HL-60 (cell line): ENCODE data around the gene SLIT1.

ENCODE experiments used
- DNase-seq, 2 experiments: peaks; one replicate each; pipeline ENCODE4 v3.0.0-alpha.2; 2010 to 2020; ENCODE audit warnings: low read depth in 1 of 2, low spot score in 1 of 2
- H3K27ac ChIP-seq: fragments of 250-450 bp; sonication (Bioruptor Pico); replicated peaks from 2 replicates; pipeline ENCODE4 v1.5.1; 2020; ENCODE audit warnings: mild to moderate bottlenecking, moderate library complexity
- H3K27me3 ChIP-seq: fragments of 250-450 bp; sonication (Bioruptor Pico); 2 replicates; pipeline ENCODE4 v1.5.1; 2021; ENCODE audit warnings: mild to moderate bottlenecking, moderate library complexity; ENCODE audit not compliant: insufficient read depth, poor library complexity, severe bottlenecking
- H3K4me3 ChIP-seq: replicated peaks from 2 replicates; pipeline ENCODE4 v1.5.1; 2011; ENCODE audit warnings: mild to moderate bottlenecking, control low read depth, low read length; ENCODE audit not compliant: insufficient read depth
- GABPA ChIP-seq: IDR thresholded peaks from 2 replicates; pipeline ENCODE4 v1.6.1; 2012; ENCODE audit warnings: low read depth
- POLR2AphosphoS5 ChIP-seq: IDR thresholded peaks from 2 replicates; pipeline ENCODE4 v1.6.1; 2012; ENCODE audit warnings: low read depth
- SPI1 ChIP-seq: IDR thresholded peaks from 2 replicates; pipeline ENCODE4 v1.6.1; 2012; ENCODE audit warnings: low read depth, mild to moderate bottlenecking, borderline replicate concordance
- TF ChIP-seq, protein P1 (sequence below): IDR thresholded peaks from 2 replicates; pipeline ENCODE4 v1.6.1; 2012; ENCODE audit warnings: low read depth; ENCODE audit not compliant: insufficient replicate concordance
- TF ChIP-seq, protein P2 (sequence below): IDR thresholded peaks from one replicate; pipeline ENCODE4 v1.5.1; 2011; ENCODE audit warnings: low read length, control low read depth, inconsistent platforms; ENCODE audit not compliant: insufficient read depth

SLIT1 gene

DNA sequence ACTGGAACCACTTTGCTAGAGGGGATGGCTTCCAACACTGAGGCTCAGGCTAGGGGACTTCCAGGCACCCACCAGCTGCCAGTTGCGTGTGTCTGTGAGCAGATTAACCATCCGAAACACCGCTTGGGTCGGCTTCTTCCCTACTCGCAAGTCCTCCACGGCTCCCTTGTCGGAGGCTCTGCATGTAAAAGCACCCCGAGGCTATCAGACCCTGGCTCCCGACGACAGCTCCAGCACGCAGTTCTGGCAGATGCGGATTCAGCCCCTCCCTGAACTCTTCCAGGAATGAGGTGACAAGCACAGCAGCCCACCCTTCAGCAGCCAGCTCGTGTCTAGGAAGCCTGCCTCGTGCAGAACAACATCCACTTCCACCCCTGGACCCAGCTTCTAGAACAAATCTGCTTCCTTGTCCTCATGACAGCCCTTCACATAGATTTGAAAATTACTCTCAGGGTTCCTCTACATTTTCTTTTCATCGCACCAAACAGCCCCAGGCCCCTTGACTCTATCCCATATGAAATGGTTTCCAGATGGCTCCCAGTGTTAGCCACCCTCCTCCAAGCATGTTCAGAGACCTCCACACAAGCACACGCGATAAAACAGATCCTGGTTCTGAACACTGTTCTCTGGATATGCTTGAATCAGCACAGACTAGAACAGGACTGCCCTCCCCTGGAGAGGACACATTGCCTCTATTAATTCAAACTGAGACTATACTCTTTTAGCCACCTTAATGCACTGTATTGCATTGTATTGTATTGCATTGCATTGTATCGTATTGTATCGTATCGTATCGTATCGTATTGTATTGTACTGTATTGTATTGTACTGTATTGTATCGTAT lies 44.6 kb downstream of the SLIT1 start:
- Histone ChIP-seq H3K27me3 (peaks cover 3% of the 10 kb centered on the region), H3K4me3 (no peak overlapping the region), H3K27ac (no peak overlapping the region)
- TF ChIP-seq GABPA (no peak), SPI1 (no peak), POLR2AphosphoS5 (no peak)
- TF ChIP-seq, protein P1, sequence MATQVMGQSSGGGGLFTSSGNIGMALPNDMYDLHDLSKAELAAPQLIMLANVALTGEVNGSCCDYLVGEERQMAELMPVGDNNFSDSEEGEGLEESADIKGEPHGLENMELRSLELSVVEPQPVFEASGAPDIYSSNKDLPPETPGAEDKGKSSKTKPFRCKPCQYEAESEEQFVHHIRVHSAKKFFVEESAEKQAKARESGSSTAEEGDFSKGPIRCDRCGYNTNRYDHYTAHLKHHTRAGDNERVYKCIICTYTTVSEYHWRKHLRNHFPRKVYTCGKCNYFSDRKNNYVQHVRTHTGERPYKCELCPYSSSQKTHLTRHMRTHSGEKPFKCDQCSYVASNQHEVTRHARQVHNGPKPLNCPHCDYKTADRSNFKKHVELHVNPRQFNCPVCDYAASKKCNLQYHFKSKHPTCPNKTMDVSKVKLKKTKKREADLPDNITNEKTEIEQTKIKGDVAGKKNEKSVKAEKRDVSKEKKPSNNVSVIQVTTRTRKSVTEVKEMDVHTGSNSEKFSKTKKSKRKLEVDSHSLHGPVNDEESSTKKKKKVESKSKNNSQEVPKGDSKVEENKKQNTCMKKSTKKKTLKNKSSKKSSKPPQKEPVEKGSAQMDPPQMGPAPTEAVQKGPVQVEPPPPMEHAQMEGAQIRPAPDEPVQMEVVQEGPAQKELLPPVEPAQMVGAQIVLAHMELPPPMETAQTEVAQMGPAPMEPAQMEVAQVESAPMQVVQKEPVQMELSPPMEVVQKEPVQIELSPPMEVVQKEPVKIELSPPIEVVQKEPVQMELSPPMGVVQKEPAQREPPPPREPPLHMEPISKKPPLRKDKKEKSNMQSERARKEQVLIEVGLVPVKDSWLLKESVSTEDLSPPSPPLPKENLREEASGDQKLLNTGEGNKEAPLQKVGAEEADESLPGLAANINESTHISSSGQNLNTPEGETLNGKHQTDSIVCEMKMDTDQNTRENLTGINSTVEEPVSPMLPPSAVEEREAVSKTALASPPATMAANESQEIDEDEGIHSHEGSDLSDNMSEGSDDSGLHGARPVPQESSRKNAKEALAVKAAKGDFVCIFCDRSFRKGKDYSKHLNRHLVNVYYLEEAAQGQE, result no peak
- TF ChIP-seq, protein P2, sequence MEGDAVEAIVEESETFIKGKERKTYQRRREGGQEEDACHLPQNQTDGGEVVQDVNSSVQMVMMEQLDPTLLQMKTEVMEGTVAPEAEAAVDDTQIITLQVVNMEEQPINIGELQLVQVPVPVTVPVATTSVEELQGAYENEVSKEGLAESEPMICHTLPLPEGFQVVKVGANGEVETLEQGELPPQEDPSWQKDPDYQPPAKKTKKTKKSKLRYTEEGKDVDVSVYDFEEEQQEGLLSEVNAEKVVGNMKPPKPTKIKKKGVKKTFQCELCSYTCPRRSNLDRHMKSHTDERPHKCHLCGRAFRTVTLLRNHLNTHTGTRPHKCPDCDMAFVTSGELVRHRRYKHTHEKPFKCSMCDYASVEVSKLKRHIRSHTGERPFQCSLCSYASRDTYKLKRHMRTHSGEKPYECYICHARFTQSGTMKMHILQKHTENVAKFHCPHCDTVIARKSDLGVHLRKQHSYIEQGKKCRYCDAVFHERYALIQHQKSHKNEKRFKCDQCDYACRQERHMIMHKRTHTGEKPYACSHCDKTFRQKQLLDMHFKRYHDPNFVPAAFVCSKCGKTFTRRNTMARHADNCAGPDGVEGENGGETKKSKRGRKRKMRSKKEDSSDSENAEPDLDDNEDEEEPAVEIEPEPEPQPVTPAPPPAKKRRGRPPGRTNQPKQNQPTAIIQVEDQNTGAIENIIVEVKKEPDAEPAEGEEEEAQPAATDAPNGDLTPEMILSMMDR, result no peak
- no peak for DNase-seq

DNA sequence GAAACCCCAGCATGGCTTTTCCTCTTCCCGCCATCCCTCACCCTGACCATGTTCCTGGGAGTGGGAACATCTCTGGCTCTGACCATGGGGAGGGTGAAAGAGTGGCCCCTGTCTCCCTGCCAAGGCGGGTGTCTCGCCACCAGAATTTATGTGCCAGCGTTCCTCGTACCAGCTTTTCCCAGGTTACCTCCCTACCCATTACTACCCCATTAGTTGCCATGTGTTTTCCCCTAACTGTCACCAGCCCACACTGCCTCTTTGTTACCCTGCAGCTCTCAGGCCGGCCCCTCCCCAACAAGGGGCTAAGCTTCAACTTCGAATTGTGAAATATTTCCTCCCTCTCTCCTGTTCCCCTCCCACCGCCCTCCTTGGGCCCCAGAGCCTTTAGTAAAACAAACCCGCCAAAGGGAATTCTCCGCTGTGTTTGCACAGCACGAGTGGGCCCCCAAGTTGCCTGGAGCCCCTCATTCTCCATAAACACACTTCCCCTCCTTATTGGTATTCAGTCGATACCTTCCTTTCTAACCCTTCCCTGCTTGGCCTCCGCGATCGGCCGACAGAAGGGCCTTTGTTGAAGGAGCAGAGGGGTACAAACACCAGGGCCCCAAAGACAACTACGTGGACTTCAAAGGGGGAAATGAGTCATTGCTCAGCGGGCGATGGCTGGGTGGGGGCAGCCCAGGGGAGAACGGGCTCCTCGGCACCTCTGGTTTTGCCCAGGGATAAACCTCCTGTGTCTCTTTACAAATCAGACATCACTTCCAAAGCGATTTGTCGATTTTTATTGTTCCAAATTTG lies 45.5 kb downstream of the SLIT1 start:
- no peak for DNase-seq
- no peak overlapping the region for H3K4me3 ChIP-seq
- H3K27me3 ChIP-seq, result peaks cover 3% of the 10 kb centered on the region
- no peak for TF ChIP-seq SPI1
- TF ChIP-seq, protein P1, result no peak
- TF ChIP-seq GABPA, result no peak
- TF ChIP-seq POLR2AphosphoS5, result no peak
- TF ChIP-seq, protein P2, result no peak
- H3K27ac ChIP-seq, result no peak overlapping the region

DNA sequence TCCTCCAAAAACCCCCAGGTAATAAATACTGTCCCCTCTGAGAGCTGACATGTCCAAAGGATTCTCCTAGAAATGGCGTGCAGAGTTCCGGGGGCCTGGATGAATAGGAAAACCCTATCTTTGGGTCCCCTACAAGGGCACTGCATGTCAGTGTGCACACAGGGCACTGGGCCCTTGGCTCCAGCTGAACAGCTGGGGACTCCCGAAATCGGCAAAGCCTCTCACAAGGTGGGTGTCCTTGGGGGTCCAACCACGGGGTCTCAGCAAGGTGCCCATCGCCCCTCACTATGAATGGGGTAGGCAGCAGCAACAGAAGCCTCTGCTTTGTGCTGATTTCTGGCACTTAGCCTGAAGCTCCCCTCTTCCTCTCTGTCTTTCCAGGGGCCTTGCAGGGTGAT lies 46.1 kb downstream of the SLIT1 start:
- H3K27ac ChIP-seq, result no peak overlapping the region
- peaks cover 3% of the 10 kb centered on the region for H3K27me3 ChIP-seq
- no peak overlapping the region for H3K4me3 ChIP-seq
- no peak for DNase-seq
- TF ChIP-seq POLR2AphosphoS5, result no peak
- TF ChIP-seq, protein P2, result no peak
- TF ChIP-seq, protein P1, result no peak
- no peak for TF ChIP-seq SPI1
- no peak for TF ChIP-seq GABPA
